ENCODE results near the gene CABP5.

- TF ChIP-seq POLR2A (IDR thresholded peaks at IDR 0.05): no peak
- TF ChIP-seq CTCF (IDR thresholded peaks at IDR 0.05): no peak
Measured at GRCh38 chr19:48081106-48081505, 37.2 kb upstream of the CABP5 start.
